ENCODE data around the gene RNF166. TPM values are rescaled to one million over a fixed set of nuclear protein-coding genes. Genes with fewer than 3 reads are reported as not detected.

The RNF166 gene
- total RNA-seq, 1 donor from 2014 or later = 74.2 TPM

- Mint-ChIP-seq H3K27me3 (ENCODE audit: unreplicated experiment) (peaks cover 10% of the 10 kb centered on the region), H3K36me3 (ENCODE audit: low read depth, unreplicated experiment) (peaks cover 3% of the 10 kb centered on the region), H3K4me3 (ENCODE audit: unreplicated experiment) (no peak overlapping the region), H3K4me1 (ENCODE audit: unreplicated experiment) (no peaks in the 10 kb centered on the region), H3K27ac (ENCODE audit: unreplicated experiment) (no peak overlapping the region), H3K9me3 (ENCODE audit: unreplicated experiment) (no peaks in the 10 kb centered on the region)
- DNase-seq (ENCODE audit: low spot score) = no peak
- TF ChIP-seq, protein P1, sequence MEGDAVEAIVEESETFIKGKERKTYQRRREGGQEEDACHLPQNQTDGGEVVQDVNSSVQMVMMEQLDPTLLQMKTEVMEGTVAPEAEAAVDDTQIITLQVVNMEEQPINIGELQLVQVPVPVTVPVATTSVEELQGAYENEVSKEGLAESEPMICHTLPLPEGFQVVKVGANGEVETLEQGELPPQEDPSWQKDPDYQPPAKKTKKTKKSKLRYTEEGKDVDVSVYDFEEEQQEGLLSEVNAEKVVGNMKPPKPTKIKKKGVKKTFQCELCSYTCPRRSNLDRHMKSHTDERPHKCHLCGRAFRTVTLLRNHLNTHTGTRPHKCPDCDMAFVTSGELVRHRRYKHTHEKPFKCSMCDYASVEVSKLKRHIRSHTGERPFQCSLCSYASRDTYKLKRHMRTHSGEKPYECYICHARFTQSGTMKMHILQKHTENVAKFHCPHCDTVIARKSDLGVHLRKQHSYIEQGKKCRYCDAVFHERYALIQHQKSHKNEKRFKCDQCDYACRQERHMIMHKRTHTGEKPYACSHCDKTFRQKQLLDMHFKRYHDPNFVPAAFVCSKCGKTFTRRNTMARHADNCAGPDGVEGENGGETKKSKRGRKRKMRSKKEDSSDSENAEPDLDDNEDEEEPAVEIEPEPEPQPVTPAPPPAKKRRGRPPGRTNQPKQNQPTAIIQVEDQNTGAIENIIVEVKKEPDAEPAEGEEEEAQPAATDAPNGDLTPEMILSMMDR (IDR thresholded peaks at IDR 0.05; ENCODE audit: unreplicated experiment) = no peak
These were observed 29.9 kb upstream of the RNF166 start for GRCh38 chr16:88736088-88736487.

GRCh38 chr16:88735616-88736015 is 29.4 kb upstream of the RNF166 start:
- TF ChIP-seq, protein P1 (IDR thresholded peaks at IDR 0.05; ENCODE audit: unreplicated experiment) = no peak
- Mint-ChIP-seq H3K9me3 (ENCODE audit: unreplicated experiment) (no peaks in the 10 kb centered on the region), H3K4me1 (ENCODE audit: unreplicated experiment) (no peaks in the 10 kb centered on the region), H3K27ac (ENCODE audit: unreplicated experiment) (no peak overlapping the region), H3K36me3 (ENCODE audit: low read depth, unreplicated experiment) (peaks cover 5% of the 10 kb centered on the region), H3K27me3 (ENCODE audit: unreplicated experiment) (peaks cover 11% of the 10 kb centered on the region), H3K4me3 (ENCODE audit: unreplicated experiment) (no peak overlapping the region)
- DNase-seq (ENCODE audit: low spot score) = no peak

- no peak for DNase-seq (ENCODE audit: low spot score)
- Mint-ChIP-seq H3K27ac (ENCODE audit: unreplicated experiment) (no peak overlapping the region), H3K9me3 (ENCODE audit: unreplicated experiment) (no peaks in the 10 kb centered on the region), H3K4me3 (ENCODE audit: unreplicated experiment) (peak overlapping the region; percentile 37), H3K4me1 (ENCODE audit: unreplicated experiment) (no peaks in the 10 kb centered on the region), H3K36me3 (ENCODE audit: low read depth, unreplicated experiment) (peaks cover 5% of the 10 kb centered on the region), H3K27me3 (ENCODE audit: unreplicated experiment) (peaks cover 11% of the 10 kb centered on the region)
- TF ChIP-seq, protein P1 (IDR thresholded peaks at IDR 0.05; ENCODE audit: unreplicated experiment) = no peak
These were observed 28.9 kb upstream of the RNF166 start for GRCh38 chr16:88735121-88735520.

- Mint-ChIP-seq H3K4me1 (ENCODE audit: unreplicated experiment) (no peaks in the 10 kb centered on the region), H3K27ac (ENCODE audit: unreplicated experiment) (no peak overlapping the region), H3K4me3 (ENCODE audit: unreplicated experiment) (no peak overlapping the region), H3K9me3 (ENCODE audit: unreplicated experiment) (no peaks in the 10 kb centered on the region), H3K27me3 (ENCODE audit: unreplicated experiment) (peaks cover 14% of the 10 kb centered on the region), H3K36me3 (ENCODE audit: low read depth, unreplicated experiment) (peaks cover 10% of the 10 kb centered on the region)
- TF ChIP-seq, protein P1 (IDR thresholded peaks at IDR 0.05; ENCODE audit: unreplicated experiment) = no peak
- no peak for DNase-seq (ENCODE audit: low spot score)
These were observed 28.1 kb upstream of the RNF166 start for GRCh38 chr16:88734361-88734728.

DNA sequence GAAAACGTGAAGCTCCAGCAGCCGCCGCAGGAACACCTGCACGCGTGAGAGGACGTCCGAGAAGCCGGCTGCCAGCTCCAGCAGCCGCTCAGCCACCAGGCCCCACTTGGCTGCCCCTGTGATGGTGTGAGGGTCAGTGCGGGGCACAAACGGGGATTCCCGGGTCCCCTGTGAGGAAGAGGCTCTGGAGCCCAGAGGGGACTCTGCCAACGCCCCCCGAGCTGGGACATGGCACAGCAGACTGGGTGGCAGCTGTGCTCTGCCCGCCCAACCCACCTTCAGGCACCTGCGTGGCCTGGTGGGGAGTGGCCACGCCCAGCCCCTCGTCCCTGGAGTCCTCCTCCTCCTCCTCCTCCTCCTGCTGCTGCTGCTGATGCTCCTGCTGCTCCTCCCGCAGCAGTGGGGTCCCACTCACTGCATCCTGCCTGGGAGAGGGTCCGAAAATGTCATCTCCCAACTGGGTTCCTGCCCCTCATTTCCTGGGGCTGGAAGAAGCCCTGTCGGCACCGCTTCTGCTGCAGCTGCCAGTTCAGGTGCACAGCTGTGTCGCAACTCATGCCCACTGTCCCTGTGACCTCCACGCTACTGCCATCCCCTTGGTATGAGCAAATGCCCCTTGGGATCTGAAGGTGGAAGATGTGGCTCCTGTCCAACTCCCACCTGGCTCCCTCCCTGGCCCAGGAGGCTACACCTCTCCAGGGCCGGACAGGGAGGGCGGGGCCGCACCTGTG is 27.6 kb upstream of the RNF166 start:
- TF ChIP-seq, protein P1 (IDR thresholded peaks at IDR 0.05; ENCODE audit: unreplicated experiment) = no peak
- no peaks in the 10 kb centered on the region for H3K4me1 Mint-ChIP-seq (ENCODE audit: unreplicated experiment)
- no peaks in the 10 kb centered on the region for H3K9me3 Mint-ChIP-seq (ENCODE audit: unreplicated experiment)
- H3K27ac Mint-ChIP-seq (ENCODE audit: unreplicated experiment) = no peak overlapping the region
- no peak for DNase-seq (ENCODE audit: low spot score)
- H3K27me3 Mint-ChIP-seq (ENCODE audit: unreplicated experiment) = peaks cover 13% of the 10 kb centered on the region
- no peak overlapping the region for H3K4me3 Mint-ChIP-seq (ENCODE audit: unreplicated experiment)
- H3K36me3 Mint-ChIP-seq (ENCODE audit: low read depth, unreplicated experiment) = peaks cover 10% of the 10 kb centered on the region
